ENCODE results near the gene RBPMS2. TPM values are rescaled to one million over a fixed set of nuclear protein-coding genes. Genes with fewer than 3 reads are reported as not detected.
A peak's percentile ranks its signal among the peaks of the same experiment; 100 is the strongest.
"Not testable (repeated sequence)": the region's sequence is repeated elsewhere in the genome, so short reads cannot be mapped to it uniquely, and the experiment has no call there.

Gene RBPMS2
- total RNA-seq, 2 donors from 2014 or later = not detected

DNA sequence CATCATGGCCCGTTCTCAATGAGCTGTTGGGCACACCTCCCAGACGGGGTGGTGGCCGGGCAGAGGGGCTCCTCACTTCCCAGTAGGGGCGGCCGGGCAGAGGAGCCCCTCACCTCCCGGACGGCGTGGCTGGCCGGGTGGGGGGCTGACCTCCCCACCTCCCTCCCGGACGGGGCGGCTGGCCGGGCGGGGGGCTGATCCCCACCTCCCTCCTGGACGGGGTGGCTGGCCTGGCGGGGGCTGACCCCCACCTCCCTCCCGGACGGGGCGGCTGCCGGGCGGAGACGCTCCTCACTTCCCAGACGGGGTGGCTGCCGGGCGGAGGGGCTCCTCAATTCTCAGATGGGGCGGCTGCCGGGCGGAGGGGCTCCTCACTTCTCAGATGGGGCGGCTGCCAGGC, 23.5 kb upstream of the RBPMS2 start:
- not testable (repeated sequence) for DNase-seq (ENCODE audit: low spot score in 2 of 2); ATAC-seq

DNA sequence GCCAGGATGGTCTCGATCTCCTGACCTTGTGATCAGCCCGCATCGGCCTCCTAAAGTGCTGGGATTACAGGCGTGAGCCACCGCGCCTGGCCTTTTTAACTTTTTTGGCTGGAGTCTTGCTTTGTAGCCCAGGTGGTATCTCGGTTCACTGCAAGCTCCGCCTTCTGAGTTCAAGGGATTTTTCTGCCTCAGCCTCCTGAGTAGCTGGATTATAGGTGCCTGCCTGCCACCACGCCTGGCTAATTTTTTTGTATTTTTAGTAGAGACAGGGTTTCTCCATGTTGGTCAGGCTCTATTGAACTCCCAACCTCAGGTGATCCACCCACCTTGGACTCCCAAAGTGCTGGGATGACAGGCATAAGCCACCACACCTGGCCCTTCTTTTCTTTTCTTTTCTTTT, 20.5 kb upstream of the RBPMS2 start:
- not testable (repeated sequence) for H3K9me3 Mint-ChIP-seq; H3K36me3 Mint-ChIP-seq; H3K27ac Mint-ChIP-seq; ATAC-seq; DNase-seq (ENCODE audit: low spot score in 2 of 2)

More for the DNA sequence above, 23.5 kb upstream of the RBPMS2 start:
- H3K27ac Mint-ChIP-seq, H3K9me3 Mint-ChIP-seq, H3K36me3 Mint-ChIP-seq: not testable (repeated sequence)

DNA sequence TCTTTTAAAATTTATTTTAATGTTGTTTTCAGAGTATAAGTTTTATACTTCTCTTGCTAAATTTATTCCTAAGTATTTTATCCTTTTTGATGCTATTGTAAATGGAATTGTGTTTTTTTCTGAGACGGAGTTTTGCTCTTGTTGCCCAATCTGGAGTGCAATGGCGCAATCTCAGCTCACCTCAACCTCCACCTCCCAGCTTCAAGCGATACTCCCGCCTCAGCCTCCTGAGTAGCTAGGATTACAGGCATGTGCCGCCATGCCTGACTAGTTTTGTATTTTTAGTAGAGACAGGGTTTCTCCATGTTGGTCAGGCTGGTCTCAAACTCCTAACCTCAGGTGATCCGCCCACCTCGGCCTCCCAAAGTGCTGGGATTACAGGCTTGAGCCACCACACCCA, 19.9 kb upstream of the RBPMS2 start:
- not testable (repeated sequence) for H3K27ac Mint-ChIP-seq; ATAC-seq; DNase-seq (ENCODE audit: low spot score in 2 of 2); H3K9me3 Mint-ChIP-seq; H3K36me3 Mint-ChIP-seq

DNA sequence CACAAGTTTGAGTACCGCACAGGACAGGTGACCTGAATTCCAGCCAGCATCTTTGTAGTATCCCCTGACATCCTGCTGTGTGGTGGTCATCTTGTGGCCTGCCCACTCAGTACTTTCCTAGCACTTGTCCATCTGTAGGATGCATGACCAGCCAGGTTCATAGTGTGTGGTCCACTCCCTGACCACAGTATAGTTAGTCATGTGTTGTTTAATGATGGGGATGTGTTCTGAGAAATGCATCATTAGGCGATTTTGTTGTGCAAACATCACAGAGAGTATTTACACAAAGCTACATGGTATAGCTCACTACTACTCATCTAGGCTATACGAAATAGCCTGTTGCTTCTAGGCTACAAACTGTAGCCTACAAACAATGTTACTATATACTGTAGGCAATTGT, 16.9 kb upstream of the RBPMS2 start:
- DNase-seq (ENCODE audit: low spot score in 2 of 2) (no peak), ATAC-seq (no peak)
- Mint-ChIP-seq H3K27ac (no peak overlapping the region), H3K9me3 (no peaks in the 10 kb centered on the region), H3K36me3 (no peaks in the 10 kb centered on the region)

DNA sequence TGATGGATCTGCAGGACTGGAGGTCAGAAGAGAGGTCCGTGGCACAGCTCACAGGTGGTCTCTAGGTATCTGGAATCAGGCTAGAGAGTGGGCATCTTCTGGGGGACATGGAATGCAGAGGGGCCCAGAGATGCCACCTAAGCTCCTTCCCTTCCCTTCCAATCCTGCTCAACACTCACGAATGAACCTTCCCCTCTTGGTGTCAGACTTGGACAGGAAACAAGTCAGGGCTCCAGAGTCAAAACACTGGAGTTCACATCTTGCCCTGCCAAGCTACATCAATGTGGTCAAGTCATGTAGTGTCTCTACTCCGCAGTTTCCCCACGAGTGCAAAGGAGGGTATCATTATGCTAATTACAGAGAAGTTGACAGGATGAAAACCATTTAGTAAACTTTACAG, 16.0 kb upstream of the RBPMS2 start:
- no peaks in the 10 kb centered on the region for H3K36me3 Mint-ChIP-seq
- no peaks in the 10 kb centered on the region for H3K9me3 Mint-ChIP-seq
- DNase-seq (ENCODE audit: low spot score in 2 of 2) (no peak), ATAC-seq (no peak)
- no peak overlapping the region for H3K27ac Mint-ChIP-seq

DNA sequence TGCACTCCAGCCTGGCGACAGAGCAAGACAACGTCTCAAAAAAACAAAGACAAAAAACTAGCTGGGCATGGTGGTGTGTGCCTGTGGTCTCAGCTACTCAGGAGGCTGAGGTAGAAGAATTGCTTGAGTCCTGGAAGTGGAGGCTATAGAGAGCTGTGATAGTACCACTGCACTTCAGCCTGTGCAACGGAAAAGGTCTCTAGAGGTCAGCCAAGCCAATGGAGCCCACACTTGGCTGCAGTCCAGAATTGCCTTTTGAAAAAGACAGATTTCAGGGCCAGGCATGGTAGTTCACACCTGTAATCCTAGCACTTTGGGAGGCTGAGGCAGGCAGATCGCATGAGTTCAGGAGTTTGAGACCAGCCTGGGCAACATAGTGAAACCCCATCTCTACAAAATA, 8.4 kb upstream of the RBPMS2 start:
- no peaks in the 10 kb centered on the region for H3K36me3 Mint-ChIP-seq
- ATAC-seq (no peak), DNase-seq (ENCODE audit: low spot score in 2 of 2) (no peak)
- H3K9me3 Mint-ChIP-seq = no peaks in the 10 kb centered on the region
- peak overlapping the region in 1 of 2 donors; percentile 22 for H3K27ac Mint-ChIP-seq

DNA sequence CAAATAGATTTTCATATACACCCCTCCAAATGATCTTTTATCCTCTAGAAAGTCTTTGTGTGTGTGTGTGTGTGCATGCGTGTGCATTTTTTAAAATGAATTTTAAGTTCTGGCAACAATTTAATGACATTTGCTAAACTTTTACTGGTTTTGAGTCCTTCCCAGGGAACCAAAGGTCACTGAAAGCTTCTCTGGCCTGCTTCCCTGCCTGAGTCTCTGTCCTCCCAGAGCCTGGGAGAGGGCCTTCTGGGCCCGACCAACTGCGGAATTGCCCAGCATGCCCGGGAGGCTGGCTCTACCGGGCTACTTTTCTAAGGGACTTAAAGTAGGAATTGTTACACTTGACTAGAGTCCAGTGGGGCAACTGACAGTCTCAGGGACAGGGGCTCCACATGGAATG, 7.4 kb upstream of the RBPMS2 start:
- Mint-ChIP-seq H3K9me3 (no peaks in the 10 kb centered on the region), H3K27ac (no peak overlapping the region), H3K36me3 (no peaks in the 10 kb centered on the region)
- DNase-seq (ENCODE audit: low spot score in 2 of 2) (no peak), ATAC-seq (no peak)

DNA sequence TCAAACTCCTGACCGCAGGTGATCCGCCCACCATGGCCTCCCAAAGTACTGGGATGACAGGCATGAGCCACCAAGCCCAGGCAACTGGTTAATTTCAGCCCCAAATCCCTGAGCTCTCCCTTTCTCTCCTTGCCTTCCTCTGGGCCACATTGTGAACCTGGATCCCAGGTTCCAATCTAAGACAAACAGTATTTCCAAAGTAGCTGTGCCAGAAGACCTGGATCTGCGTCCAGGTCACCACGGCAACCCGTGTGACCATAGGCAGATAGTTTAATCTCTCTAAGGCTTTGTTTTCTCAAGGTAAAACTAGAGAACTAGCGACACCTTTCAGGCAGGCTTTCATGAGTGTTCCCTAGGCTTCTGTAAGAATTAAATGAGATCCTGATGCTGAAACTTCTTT, 5.9 kb upstream of the RBPMS2 start:
- H3K27ac Mint-ChIP-seq = no peak overlapping the region
- no peak for ATAC-seq
- H3K36me3 Mint-ChIP-seq = no peaks in the 10 kb centered on the region
- H3K9me3 Mint-ChIP-seq = no peaks in the 10 kb centered on the region
- DNase-seq (ENCODE audit: low spot score in 2 of 2) = no peak

DNA sequence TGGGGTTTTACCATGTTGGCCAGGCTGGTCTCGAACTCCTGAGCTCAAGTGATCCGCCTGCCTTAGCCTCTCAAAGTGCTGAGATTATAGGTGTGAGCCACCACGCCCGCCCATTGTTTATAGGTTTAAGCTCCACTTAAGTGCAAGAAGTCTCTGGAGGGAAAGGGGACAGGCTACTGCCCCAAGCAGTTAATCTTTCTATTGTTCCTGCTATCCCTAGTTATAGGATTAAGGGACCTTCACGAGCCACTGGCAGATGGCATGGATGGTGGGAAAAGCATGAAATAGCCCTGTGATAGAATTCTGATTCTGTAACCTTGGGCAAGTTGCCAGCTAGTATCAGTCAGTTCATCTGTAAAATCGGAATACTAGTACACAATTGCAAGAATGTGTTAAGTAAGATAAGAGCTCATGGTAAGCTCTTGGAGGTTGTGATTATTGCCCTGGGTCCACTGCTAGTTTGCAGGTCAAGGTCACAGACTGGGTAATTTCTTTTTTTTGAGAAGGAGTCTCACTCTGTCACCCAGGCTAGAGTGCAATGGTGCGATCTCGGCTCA, 5.3 kb upstream of the RBPMS2 start:
- ATAC-seq = no peak
- Mint-ChIP-seq H3K9me3 (no peaks in the 10 kb centered on the region), H3K27ac (peak overlapping the region in 1 of 2 donors; percentile 65), H3K36me3 (no peaks in the 10 kb centered on the region)
- DNase-seq (ENCODE audit: low spot score in 2 of 2) = no peak

DNA sequence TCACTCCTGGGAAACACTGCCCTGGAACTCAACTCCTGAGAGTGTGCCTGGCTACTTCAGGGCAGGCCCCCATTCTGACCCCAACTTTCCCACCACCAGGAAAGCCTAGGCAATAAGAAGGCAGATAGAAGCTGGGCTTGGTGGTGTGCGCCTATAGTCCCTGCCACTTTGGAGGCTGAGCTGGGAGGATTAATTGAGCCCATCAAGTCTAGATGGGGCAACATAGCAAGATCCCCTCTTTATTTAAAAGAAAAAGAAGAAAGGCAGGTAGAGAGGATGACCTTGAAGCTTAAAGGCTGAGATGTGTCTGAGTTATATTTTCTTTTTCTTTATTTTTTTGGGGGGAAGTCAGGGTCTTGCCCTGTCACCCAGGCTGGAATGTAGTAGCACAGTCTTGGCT, 4.2 kb upstream of the RBPMS2 start:
- no peaks in the 10 kb centered on the region for H3K9me3 Mint-ChIP-seq
- DNase-seq (ENCODE audit: low spot score in 2 of 2) (no peak), ATAC-seq (no peak)
- no peak overlapping the region for H3K27ac Mint-ChIP-seq
- no peaks in the 10 kb centered on the region for H3K36me3 Mint-ChIP-seq

DNA sequence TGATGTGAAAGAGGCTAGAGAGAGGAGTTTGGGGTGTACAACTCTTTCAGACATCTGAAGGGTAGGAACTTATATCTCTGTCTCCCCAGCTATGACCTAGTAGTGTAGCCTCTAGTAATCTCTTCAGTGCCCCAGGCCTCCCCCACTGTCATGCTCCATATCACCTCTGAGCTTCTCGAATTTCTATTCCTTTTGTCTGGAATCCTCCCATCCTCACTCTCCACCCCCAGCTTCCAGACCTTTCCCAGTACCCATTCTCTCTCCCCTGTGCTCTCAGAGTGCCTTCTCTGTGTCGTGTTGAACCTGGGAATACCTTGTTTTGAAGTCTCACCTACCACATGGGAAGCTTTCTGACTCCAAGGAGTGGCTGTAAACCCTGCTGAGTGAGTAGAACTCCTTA, 3.6 kb upstream of the RBPMS2 start:
- no peak overlapping the region for H3K27ac Mint-ChIP-seq
- H3K9me3 Mint-ChIP-seq = no peaks in the 10 kb centered on the region
- no peak for DNase-seq (ENCODE audit: low spot score in 2 of 2)
- no peaks in the 10 kb centered on the region for H3K36me3 Mint-ChIP-seq
- no peak for ATAC-seq

DNA sequence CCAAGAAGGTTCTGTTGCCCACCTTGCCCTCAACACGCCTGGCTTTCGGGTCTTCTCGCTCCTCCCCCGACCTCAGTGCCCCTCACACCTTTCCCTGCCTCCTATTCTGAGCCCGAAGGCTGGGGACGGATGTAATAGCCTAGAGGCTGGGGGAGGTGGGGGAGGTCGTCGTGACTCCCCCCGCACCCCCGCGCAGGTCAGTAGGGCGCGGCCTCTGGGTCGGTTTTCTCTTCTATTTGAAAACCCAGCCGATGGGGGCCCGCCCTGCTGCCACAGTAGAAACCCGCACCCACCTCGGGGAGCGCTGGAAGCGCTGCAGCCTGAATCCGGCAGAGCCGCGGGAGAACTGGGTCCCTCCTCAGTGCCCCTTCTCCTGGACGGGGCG, 1.0 kb upstream of the RBPMS2 start:
- Mint-ChIP-seq H3K27ac (no peak overlapping the region), H3K36me3 (no peaks in the 10 kb centered on the region), H3K9me3 (no peaks in the 10 kb centered on the region)
- ATAC-seq (no peak), DNase-seq (ENCODE audit: low spot score in 2 of 2) (no peak)

DNA sequence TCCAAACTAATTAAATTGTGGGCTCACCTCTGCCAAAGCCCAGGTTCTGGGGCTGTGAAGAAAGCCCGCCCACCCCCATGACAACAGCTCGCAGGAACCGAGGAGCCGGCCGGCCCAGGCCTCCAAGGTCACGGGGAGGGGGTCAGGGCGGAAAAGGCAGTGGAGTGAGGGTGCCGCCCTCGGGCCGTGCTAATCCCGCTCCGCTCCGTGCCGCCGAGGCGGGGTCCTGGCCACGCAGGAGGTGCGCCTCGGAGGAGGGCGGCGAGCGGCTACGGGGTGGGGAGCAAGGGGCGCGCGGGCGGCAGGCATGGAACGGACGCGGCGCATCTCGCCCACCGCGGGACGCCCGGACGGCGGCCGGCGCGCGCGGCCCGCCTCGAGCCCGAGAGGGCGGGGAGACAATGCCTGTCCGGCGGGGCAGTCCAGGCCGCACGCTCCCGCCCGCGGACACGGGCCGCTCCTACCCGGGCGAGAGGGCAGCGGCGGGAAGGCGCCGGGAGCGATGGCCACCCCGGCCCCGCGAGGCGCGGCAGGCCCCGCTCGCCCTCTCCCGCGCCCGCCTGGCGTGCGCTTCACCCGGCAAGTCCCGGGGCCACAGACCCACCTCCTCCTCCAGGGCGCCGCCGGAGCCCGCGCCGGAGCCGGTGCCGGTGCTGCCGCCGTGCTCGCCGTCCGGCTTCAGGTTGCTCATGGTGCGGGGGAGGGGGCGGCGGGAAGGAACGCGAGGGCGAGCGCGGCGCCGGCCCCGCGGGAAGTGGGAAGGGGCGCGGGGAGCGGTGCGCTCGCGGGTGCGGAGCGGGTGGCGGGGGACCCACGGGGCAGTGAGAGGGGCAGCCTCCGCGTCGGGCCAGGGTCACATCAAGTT, 528 bp downstream of the RBPMS2 start:
- Mint-ChIP-seq H3K27ac (no peak overlapping the region), H3K36me3 (no peaks in the 10 kb centered on the region), H3K9me3 (no peaks in the 10 kb centered on the region)
- ATAC-seq (peak; percentile 34 to 52), DNase-seq (ENCODE audit: low spot score in 2 of 2) (peak in 1 of 2 donors; percentile 17)

DNA sequence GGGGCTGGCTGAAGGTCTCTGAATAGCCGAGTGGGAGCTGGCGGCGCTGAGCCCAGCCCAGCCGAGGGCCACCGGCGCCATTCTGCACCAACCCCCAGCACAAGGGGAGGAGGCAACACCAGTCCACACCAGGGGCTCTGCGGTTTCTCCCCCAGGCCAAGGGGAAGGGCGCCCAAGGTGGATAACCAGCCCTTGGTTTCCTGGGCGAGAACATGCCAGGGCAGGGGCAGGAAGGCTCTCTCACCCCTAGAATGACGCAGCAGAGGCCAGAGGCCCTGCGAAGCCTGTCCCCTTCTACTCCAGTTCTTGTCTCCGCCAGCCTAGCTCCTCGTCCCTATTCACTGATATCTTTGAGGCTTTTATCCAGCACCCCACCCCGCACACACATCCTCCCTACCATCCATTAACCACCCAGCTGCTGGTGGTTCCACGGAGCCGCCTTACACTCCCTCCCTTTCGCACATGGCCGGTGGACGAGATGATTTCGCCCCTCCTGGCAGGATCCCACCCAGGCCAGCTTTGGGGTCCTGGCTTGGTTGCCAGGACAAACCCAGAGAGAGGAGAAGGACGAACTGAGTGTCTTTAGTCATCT, 1.3 kb downstream of the RBPMS2 start:
- no peaks in the 10 kb centered on the region for H3K36me3 Mint-ChIP-seq
- no peak for DNase-seq (ENCODE audit: low spot score in 2 of 2)
- no peaks in the 10 kb centered on the region for H3K9me3 Mint-ChIP-seq
- H3K27ac Mint-ChIP-seq = no peak overlapping the region
- no peak for ATAC-seq

DNA sequence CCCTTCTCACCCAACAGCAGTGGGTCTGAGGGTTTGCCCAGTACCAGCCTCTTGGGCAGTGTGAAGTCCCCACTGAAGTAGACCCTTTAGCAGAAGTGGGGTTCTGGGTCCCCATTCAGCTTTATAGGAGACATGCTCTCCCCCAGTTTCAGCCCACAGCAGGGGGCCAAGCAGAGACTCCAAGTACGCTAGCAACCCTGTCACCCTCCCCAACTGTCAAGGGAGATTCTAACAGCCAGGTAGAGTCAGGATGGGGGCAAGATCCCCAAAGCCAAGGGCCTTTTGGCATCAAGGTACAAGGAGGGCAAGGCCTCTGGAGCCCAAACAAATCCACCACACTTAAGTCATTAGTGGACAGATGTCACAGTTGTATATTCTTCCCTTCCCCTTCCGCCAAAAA, 1.8 kb downstream of the RBPMS2 start:
- Mint-ChIP-seq H3K36me3 (no peaks in the 10 kb centered on the region), H3K27ac (no peak overlapping the region), H3K9me3 (no peaks in the 10 kb centered on the region)
- no peak for ATAC-seq
- no peak for DNase-seq (ENCODE audit: low spot score in 2 of 2)

DNA sequence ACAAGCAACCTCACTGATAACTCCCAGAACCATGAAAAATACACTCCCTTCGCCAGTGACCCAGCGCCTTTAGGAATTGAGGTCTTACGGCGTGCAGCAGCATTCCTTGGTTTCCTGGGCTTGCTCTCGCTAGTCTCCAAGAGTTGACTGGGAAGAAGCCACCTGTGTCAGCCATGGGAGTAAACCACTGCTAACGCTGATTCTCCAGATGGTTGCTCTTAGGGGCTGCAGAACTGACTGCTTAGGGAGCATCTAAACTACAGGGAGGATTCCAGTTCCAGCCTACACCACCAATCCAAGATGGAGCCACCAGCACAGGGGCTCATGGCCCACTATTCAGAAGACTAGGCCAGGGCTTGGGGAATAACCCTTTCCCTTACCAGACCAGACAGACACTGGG, 2.4 kb downstream of the RBPMS2 start:
- Mint-ChIP-seq H3K27ac (no peak overlapping the region), H3K36me3 (no peaks in the 10 kb centered on the region), H3K9me3 (no peaks in the 10 kb centered on the region)
- no peak for ATAC-seq
- DNase-seq (ENCODE audit: low spot score in 2 of 2) = no peak

DNA sequence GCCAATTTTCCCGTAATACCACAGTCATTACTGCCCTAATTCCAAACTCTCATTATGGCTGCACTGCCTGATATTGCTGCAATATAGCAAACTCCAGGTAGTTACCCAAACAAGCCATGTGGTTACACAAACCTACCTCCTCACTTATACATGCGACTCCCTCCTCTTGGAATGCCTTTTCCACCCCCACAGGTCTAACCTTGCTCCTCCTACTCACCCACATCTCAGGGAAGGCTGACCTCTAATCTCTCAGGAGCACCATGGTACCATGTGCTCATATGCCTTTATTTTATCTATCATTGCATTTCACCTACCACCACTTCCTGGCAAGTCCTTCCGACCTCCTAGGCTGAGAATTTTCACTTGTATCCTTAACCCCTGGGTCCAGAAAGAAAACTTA, 2.9 kb downstream of the RBPMS2 start:
- Mint-ChIP-seq H3K27ac (no peak overlapping the region), H3K9me3 (no peaks in the 10 kb centered on the region), H3K36me3 (no peaks in the 10 kb centered on the region)
- no peak for DNase-seq (ENCODE audit: low spot score in 2 of 2)
- no peak for ATAC-seq

DNA sequence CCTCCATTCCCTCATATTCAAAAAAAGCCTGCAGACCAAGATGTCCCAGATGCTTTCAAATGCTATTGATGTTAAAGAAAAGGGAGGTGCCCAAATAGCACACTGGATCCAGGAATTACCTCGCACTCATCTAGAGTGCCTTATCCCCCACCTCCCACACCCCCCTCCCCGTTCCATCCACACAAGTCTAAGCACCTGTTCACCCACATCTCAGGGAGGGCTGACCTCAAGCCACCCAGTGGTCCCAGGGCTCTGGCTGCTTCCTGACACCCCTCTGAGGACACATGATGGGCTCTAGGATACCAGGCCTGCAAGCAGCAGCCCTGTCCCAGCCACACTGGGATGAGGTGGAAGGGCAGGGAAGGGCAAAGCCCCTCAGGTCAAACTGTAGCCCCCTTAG, 4.8 kb downstream of the RBPMS2 start:
- no peak for DNase-seq (ENCODE audit: low spot score in 2 of 2)
- no peaks in the 10 kb centered on the region for H3K9me3 Mint-ChIP-seq
- H3K36me3 Mint-ChIP-seq = no peaks in the 10 kb centered on the region
- no peak for ATAC-seq
- no peak overlapping the region for H3K27ac Mint-ChIP-seq
